Thyroid gland (tissue), 4 donors: ENCODE data around the gene TP73. TPM values are rescaled to one million over a fixed set of nuclear protein-coding genes. Genes with fewer than 3 reads are reported as not detected.

Experiments
- DNase-seq, 2 donors: peaks; one replicate each; pipeline ENCODE4 v3.0.0-alpha.2; 2019
- H3K27ac ChIP-seq, 3 donors: fragments of 200-600 bp; sonication (generic); 1 replicate in 2 of 3; 2 replicates in 1 of 3; pipeline ENCODE4 v1.5.1; 2016 to 2019; ENCODE audit warnings: mild to moderate bottlenecking in 1 of 3, moderate library complexity in 1 of 3
- H3K27me3 ChIP-seq: fragments of 200-600 bp; sonication (generic); one replicate; pipeline ENCODE4 v1.5.1; 2019
- H3K36me3 ChIP-seq, 2 donors: fragments of 200-600 bp; sonication (generic); one replicate each; pipeline ENCODE4 v1.5.1; 2016 to 2019
- H3K4me1 ChIP-seq, 2 donors: fragments of 200-600 bp; sonication (generic); one replicate each; pipeline ENCODE4 v1.5.1; 2017 to 2019
- H3K4me3 ChIP-seq, 3 donors: fragments of 200-600 bp; sonication (generic); replicated peaks in 1 of 3; 1 replicate in 2 of 3; 2 replicates in 1 of 3; pipeline ENCODE4 v1.5.1; 2016; ENCODE audit warnings: mild to moderate bottlenecking in 1 of 3
- H3K9me3 ChIP-seq: fragments of 200-600 bp; sonication (generic); one replicate; pipeline ENCODE4 v1.5.1; 2017
- POLR2A ChIP-seq, 2 donors: fragments of 450-650 bp; IDR thresholded peaks; one replicate each; pipeline ENCODE4 v1.6.1; 2017; ENCODE audit warnings: antibody characterized with exemption in 2 of 2, mild to moderate bottlenecking in 2 of 2, moderate library complexity in 1 of 2
- WGBS, 2 donors: methylation state at CpG; one replicate each; pipeline ENCODE4 v1.1.5; 2017; 5-methylcytosine and 5-hydroxymethylcytosine counted together
- intact Hi-C: fragments of 100-400 bp; cut with DNase I; formaldehyde crosslinking; loops from one replicate; pipeline ENCODE4 v1.15.1; 2023
- total RNA-seq, 4 donors: library from RNA; depleted of rRNA; stranded (reverse); fragments of >200 nt; gene quantifications; one replicate each; pipeline ENCODE4 v1.2.3, GENCODE V29; 2016
- TF ChIP-seq, protein P1 (sequence below), 6 experiments: fragments of 200-600 bp in 3 of 6; fragments of 450-650 bp in 3 of 6; sonication (generic) in 3 of 6; IDR thresholded peaks; one replicate each; pipeline ENCODE4 v1.5.1; 2016 to 2019; ENCODE audit warnings: antibody characterized with exemption in 6 of 6, mild to moderate bottlenecking in 2 of 6, inconsistent platforms in 1 of 6, moderate library complexity in 1 of 6

The TP73 gene
- total RNA-seq, 4 donors from 2014 or later: 0.33 to 0.49 TPM; not detected in 2

DNA sequence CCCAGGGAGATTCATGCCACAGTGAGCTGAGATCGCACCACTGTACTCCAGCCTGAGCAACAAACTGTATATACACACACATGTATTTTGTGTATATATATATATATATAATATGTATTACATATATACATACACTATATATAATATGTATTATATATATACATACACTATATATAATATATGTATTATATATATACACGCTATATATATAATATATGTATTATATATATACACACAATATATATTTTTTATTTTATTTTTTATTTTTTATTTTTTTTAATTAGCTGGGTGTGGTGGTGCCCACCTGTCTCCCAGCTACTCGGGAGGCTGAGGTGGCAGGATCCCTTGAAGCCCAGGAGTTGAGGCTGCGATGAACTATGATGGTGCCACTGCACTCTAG, 9.3 kb downstream of the TP73 start:
- 97% methylated on average over 4 of the region's 4 CpGs for WGBS, 2 donors
- intact Hi-C loops: no loop called here
- Histone ChIP-seq H3K36me3 (no peaks in the 10 kb centered on the region), H3K4me1 (no peaks in the 10 kb centered on the region), H3K27ac (no peak overlapping the region), H3K9me3 (no peaks in the 10 kb centered on the region), H3K4me3 (no peak overlapping the region), H3K27me3 (no peaks in the 10 kb centered on the region)
- no peak for TF ChIP-seq POLR2A (IDR thresholded peaks at IDR 0.05)
- TF ChIP-seq, protein P1, sequence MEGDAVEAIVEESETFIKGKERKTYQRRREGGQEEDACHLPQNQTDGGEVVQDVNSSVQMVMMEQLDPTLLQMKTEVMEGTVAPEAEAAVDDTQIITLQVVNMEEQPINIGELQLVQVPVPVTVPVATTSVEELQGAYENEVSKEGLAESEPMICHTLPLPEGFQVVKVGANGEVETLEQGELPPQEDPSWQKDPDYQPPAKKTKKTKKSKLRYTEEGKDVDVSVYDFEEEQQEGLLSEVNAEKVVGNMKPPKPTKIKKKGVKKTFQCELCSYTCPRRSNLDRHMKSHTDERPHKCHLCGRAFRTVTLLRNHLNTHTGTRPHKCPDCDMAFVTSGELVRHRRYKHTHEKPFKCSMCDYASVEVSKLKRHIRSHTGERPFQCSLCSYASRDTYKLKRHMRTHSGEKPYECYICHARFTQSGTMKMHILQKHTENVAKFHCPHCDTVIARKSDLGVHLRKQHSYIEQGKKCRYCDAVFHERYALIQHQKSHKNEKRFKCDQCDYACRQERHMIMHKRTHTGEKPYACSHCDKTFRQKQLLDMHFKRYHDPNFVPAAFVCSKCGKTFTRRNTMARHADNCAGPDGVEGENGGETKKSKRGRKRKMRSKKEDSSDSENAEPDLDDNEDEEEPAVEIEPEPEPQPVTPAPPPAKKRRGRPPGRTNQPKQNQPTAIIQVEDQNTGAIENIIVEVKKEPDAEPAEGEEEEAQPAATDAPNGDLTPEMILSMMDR (IDR thresholded peaks at IDR 0.05): no peak
- DNase-seq: no peak

DNA sequence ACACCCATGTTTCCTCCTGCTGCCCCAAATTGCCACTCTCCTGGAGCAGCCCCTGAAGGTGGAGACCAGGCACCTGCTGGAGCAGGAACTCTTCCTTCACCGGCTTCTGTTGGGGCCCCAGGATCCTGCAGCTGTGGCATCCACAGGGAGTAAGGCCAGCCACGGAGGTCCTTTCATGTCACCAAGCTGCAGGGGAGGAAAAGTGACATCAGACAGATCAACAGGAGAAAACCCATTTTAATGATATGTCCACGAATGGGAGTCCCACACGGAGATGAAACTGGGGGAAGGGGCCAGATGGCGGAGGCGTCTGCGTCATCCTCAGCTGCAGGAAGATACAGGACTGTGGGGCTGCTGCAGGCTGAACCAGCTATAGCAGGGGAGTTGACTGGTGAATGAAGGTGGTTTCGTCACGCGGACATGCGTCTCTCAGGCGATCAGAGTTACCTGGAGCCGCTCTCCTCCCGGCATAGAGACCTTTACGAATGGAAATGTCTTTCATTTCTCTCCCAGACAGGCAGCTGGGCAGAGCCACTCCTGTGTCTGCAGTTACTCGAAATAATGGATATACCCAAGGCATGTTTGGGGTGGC, 9.9 kb downstream of the TP73 start:
- Histone ChIP-seq H3K4me1 (no peaks in the 10 kb centered on the region), H3K36me3 (no peaks in the 10 kb centered on the region), H3K9me3 (no peaks in the 10 kb centered on the region), H3K27ac (no peak overlapping the region), H3K27me3 (no peaks in the 10 kb centered on the region), H3K4me3 (no peak overlapping the region)
- no peak for DNase-seq
- no peak for TF ChIP-seq POLR2A (IDR thresholded peaks at IDR 0.05)
- TF ChIP-seq, protein P1 (IDR thresholded peaks at IDR 0.05): no peak
- intact Hi-C loops: no loop called here
- 81 to 85% methylated on average over 15 to 16 of the region's 16 CpGs for WGBS, 2 donors

DNA sequence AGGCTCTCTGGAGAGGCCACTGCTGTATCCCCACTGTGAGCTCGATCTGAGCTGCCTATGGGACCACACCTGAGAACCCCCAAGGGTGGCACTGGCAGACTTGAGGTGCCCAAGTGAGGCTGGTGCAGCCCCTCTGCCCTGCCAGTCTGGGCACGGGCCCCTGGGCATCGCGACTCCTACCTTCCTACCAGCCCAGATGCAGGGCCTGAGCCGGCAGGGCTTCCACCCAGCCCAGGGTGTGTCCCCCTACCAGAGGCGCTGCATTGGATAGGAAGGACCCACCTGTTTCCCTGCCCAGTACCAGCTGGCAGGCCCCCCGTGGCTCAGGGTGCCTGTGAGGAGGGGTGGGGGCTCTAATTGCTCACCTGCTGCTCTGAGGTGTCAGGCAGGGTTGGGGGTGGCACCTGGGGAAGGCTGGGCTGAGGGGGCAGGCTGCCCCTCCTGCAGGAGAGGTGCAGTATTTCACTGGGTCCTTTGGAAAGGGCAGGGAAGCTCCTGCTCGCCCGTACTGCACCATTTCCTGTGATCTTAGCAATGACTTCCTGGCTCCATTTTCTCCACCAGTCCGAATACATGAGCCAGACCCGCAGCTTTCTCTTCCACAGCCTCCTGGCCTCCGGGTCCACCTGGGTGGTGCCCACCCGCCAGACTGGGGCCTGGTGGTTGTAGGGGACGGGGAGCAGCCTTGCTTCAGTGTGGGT, 11.8 kb downstream of the TP73 start:
- H3K36me3 ChIP-seq: no peaks in the 10 kb centered on the region
- WGBS, 2 donors: 58 to 78% methylated on average over 7 to 10 of the region's 14 CpGs
- intact Hi-C loops: no loop called here
- peaks cover 2 to 7% of the 10 kb centered on the region in 2 donors for H3K4me1 ChIP-seq
- DNase-seq: no peak
- no peaks in the 10 kb centered on the region for H3K9me3 ChIP-seq
- no peak overlapping the region for H3K4me3 ChIP-seq
- no peaks in the 10 kb centered on the region for H3K27me3 ChIP-seq
- no peak overlapping the region for H3K27ac ChIP-seq
- TF ChIP-seq POLR2A (IDR thresholded peaks at IDR 0.05): no peak
- TF ChIP-seq, protein P1 (IDR thresholded peaks at IDR 0.05): no peak

DNA sequence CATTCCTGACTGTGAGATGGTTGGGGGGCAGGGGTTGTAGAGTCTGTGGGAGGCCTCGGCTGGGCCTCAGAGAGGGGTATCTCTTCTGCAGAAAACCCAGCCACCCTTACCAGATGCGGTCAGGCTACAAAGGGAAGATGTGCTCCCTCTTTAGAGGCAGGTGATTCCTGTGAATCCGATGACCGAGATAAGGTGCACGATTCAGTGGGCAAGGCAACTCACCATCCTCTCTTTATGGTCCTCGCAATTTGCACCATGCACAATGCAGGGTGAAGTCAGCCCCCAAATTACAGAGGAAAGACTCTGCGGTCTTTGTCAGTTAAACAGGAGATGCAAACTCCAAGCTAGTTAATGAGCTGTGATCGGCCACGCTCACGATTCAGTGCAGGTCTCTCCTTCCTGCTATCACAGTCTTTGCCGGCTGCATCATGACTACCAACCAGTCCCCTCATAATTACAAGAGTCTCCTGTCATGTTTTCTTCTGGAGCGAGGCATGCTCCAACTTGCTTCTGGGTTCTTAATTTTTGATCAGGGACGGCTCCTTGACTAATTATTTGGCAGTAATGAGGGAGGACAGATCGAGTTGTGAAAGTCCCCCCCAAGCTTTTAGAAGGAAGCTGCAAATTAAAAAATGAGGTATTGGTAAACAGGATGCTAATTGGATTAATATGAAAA, 12.5 kb downstream of the TP73 start:
- intact Hi-C loops: no loop called here
- no peak for DNase-seq
- Histone ChIP-seq H3K36me3 (no peaks in the 10 kb centered on the region), H3K27me3 (no peaks in the 10 kb centered on the region), H3K9me3 (no peaks in the 10 kb centered on the region), H3K4me3 (no peak overlapping the region), H3K27ac (no peak overlapping the region), H3K4me1 (peaks cover 4 to 10% of the 10 kb centered on the region in 2 donors)
- 86 to 91% methylated on average over 14 of the region's 14 CpGs for WGBS, 2 donors
- TF ChIP-seq, protein P1 (IDR thresholded peaks at IDR 0.05): no peak
- no peak for TF ChIP-seq POLR2A (IDR thresholded peaks at IDR 0.05)

DNA sequence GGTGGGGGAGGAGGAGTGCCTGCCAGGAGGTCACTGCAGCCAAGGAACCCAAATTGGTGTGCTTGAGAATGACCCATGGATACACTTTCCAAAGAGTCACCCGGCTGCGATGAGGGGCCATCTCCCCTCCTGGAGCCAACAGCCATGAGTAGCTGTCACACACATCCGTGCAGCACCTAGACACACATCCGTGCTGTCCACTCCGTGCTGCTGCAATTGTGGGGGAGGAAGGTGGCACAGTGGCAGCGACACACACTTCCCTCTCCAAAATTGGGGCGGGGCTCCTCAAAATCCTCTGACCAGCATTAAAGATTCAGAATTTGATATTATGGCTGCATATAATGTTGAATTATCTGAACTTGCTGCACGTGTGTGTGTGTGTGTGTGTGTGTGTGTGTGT, 15.8 kb downstream of the TP73 start:
- TF ChIP-seq, protein P1 (IDR thresholded peaks at IDR 0.05): no peak
- no peak for TF ChIP-seq POLR2A (IDR thresholded peaks at IDR 0.05)
- no peaks in the 10 kb centered on the region for H3K27me3 ChIP-seq

More for the DNA sequence above, 15.8 kb downstream of the TP73 start:
- Histone ChIP-seq H3K9me3 (no peaks in the 10 kb centered on the region), H3K4me3 (no peak overlapping the region), H3K27ac (no peak overlapping the region), H3K36me3 (no peaks in the 10 kb centered on the region), H3K4me1 (peaks cover 4 to 10% of the 10 kb centered on the region in 2 donors)
- intact Hi-C loops: no loop called here
- 73 to 75% methylated on average over 6 to 7 of the region's 8 CpGs for WGBS, 2 donors
- no peak for DNase-seq
